HEK293T (cell line): ENCODE data around the gene TMEM11.
"Not testable (repeated sequence)": the region's sequence is repeated elsewhere in the genome, so short reads cannot be mapped to it uniquely, and the experiment has no call there.

ENCODE experiments used
- CTCF ChIA-PET: fragments of 350-600 bp; formaldehyde crosslinking; extraction: SDS; loops from one replicate; lab custom pipeline; 2021; ENCODE audit warnings: antibody characterized with exemption, inconsistent platforms; lab: Yijun Ruan, JAX
- POLR2A ChIA-PET: fragments of 350-600 bp; formaldehyde crosslinking; extraction: SDS; loops from one replicate; lab custom pipeline; 2020; ENCODE audit warnings: antibody characterized with exemption, inconsistent platforms; lab: Yijun Ruan, JAX
- DNase-seq: peaks from one replicate; pipeline ENCODE4 v3.0.0; 2012; ENCODE audit warnings: mixed read lengths; ENCODE audit errors: extremely low spot score
- ARNT ChIP-seq: fragments of 450-650 bp; IDR thresholded peaks from 2 replicates; pipeline ENCODE4 v1.6.1; 2017; ENCODE audit warnings: mild to moderate bottlenecking
- BHLHE40 ChIP-seq: fragments of 450-650 bp; IDR thresholded peaks from 2 replicates; pipeline ENCODE4 v1.6.1; 2016; ENCODE audit warnings: mild to moderate bottlenecking, moderate library complexity, borderline replicate concordance
- CTBP1 ChIP-seq: fragments of 450-650 bp; IDR thresholded peaks from 2 replicates; pipeline ENCODE4 v1.6.1; 2016; ENCODE audit warnings: borderline replicate concordance
- ELF4 ChIP-seq: fragments of 450-650 bp; IDR thresholded peaks from 2 replicates; pipeline ENCODE4 v1.6.1; 2017; ENCODE audit warnings: antibody characterized with exemption
- FOXA1 ChIP-seq: fragments of 450-650 bp; IDR thresholded peaks from 2 replicates; pipeline ENCODE4 v1.6.1; 2016; ENCODE audit warnings: mild to moderate bottlenecking
- FOXK2 ChIP-seq: fragments of 450-650 bp; IDR thresholded peaks from 2 replicates; pipeline ENCODE4 v1.6.1; 2016; ENCODE audit warnings: mild to moderate bottlenecking
- FOXM1 ChIP-seq: fragments of 450-650 bp; IDR thresholded peaks from 2 replicates; pipeline ENCODE4 v1.6.1; 2017; ENCODE audit warnings: mild to moderate bottlenecking, borderline replicate concordance
- HDGF ChIP-seq: fragments of 450-650 bp; IDR thresholded peaks from 2 replicates; pipeline ENCODE4 v1.6.1; 2017; ENCODE audit warnings: antibody characterized with exemption, borderline replicate concordance
- L3MBTL2 ChIP-seq: fragments of 450-650 bp; conservative IDR thresholded peaks from 2 replicates; pipeline ENCODE4 v1.6.1; 2016; ENCODE audit warnings: mild to moderate bottlenecking
- LEF1 ChIP-seq: fragments of 450-650 bp; IDR thresholded peaks from 2 replicates; pipeline ENCODE4 v1.6.1; 2017; ENCODE audit warnings: mild to moderate bottlenecking, borderline replicate concordance
- NFRKB ChIP-seq: fragments of 450-650 bp; IDR thresholded peaks from 2 replicates; pipeline ENCODE4 v1.6.1; 2016; ENCODE audit warnings: mild to moderate bottlenecking, moderate library complexity
- SP1 ChIP-seq: fragments of 450-650 bp; IDR thresholded peaks from 2 replicates; pipeline ENCODE4 v1.6.1; 2017
- SUZ12 ChIP-seq: fragments of 450-650 bp; IDR thresholded peaks from 2 replicates; pipeline ENCODE4 v1.6.1; 2016; ENCODE audit warnings: mild to moderate bottlenecking
- TARDBP ChIP-seq: fragments of 450-650 bp; IDR thresholded peaks from 2 replicates; pipeline ENCODE4 v1.6.1; 2016
- ZNF384 ChIP-seq: fragments of 450-650 bp; IDR thresholded peaks from 2 replicates; pipeline ENCODE4 v1.6.1; 2016
- TF ChIP-seq, protein P1 (sequence below): fragments of 450-650 bp; IDR thresholded peaks from 2 replicates; pipeline ENCODE4 v1.6.1; 2016

Gene TMEM11

GRCh38 chr17:21228111-21228510, 14.2 kb upstream of the TMEM11 start:
- ChIA-PET POLR2A (no interaction called here), CTCF (no interaction called here)
- TF ChIP-seq ELF4 (no peak), NFRKB (no peak), ARNT (no peak), SP1 (no peak), CTBP1 (no peak)
- TF ChIP-seq, protein P1, sequence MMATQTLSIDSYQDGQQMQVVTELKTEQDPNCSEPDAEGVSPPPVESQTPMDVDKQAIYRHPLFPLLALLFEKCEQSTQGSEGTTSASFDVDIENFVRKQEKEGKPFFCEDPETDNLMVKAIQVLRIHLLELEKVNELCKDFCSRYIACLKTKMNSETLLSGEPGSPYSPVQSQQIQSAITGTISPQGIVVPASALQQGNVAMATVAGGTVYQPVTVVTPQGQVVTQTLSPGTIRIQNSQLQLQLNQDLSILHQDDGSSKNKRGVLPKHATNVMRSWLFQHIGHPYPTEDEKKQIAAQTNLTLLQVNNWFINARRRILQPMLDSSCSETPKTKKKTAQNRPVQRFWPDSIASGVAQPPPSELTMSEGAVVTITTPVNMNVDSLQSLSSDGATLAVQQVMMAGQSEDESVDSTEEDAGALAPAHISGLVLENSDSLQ, result no peak
- no peak for DNase-seq

GRCh38 chr17:21227277-21227676, 13.3 kb upstream of the TMEM11 start:
- DNase-seq, CTCF ChIA-PET, POLR2A ChIA-PET: not testable (repeated sequence)

DNA sequence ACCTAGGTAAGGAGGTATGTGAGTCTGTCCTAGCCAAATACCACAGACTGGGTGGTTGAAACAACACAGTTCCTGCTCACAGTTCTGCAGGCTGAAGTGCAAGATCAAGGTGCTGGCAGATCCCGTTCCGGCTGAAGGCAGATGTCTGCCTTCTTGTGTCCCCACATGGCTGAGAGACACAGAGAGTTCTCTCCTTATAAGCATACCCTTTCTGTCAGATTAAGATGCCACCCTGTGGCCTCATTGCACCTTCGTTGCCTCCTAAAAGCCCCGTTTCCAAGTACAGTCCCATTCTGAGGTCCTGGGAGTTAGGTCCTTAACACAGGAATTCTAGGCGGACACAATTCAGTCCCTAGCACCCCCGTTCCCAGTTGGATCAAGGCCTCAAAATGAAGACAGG, 9.1 kb upstream of the TMEM11 start:
- CTCF ChIA-PET, result no interaction called here
- no peak for DNase-seq
- TF ChIP-seq NFRKB, result no peak
- no peak for TF ChIP-seq TARDBP
- no peak for TF ChIP-seq ELF4
- no peak for TF ChIP-seq FOXK2
- no peak for TF ChIP-seq HDGF
- POLR2A ChIA-PET, result no interaction called here

DNA sequence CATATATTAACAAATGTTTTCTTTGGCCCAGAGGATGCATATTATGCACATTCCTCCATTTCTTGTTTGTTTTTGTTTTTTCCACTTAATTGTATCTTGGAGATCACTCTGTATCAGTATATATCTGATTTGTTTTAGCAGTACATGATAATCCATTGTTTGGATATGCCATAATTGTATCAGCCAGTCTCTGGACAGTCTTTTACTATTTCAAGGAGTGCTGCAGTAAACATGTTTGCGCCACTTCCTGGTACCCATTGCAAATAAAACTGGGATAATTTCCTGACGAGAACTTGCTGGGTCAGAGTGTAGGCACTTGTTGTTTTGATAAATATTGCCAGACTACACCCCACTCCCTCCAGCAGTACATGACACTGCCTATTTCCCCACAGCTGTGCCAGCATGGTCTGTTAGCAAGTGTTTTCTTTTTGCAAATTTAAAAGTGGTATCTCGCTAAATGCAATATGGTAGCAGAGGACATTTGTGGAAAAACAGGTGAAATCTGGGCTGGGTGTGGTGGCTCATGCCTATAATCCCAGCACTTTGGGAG, 4.9 kb upstream of the TMEM11 start:
- DNase-seq, result no peak
- ChIA-PET POLR2A (no interaction called here), CTCF (no interaction called here)
- no peak for TF ChIP-seq LEF1
- TF ChIP-seq, protein P1, result no peak

DNA sequence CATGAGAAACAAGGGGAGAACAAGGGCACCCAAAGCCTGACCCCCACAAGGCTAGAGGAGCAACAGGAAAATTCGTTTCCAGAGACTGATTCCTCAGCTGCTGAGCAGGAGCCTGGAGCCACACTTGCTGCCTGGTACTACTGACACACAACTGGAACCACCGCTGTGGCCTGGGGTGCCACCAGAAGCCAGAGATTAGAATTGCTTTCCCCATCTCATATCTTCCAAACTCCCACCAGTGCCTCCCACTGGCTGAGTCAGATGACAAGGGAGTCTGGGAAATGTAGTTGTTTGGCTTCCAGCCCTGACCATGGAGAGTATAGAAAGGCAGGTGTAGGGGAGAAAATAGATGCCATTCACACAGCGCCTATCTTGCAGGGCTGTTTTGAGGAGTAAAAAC, 4.1 kb upstream of the TMEM11 start:
- TF ChIP-seq ARNT (no peak), L3MBTL2 (no peak), TARDBP (no peak), HDGF (no peak)
- peak; percentile 31 for DNase-seq
- CTCF ChIA-PET, result no interaction called here
- POLR2A ChIA-PET, result no interaction called here

- POLR2A ChIA-PET, result no interaction called here
- no peak for DNase-seq
- TF ChIP-seq NFRKB (no peak), FOXK2 (no peak), TARDBP (no peak), ELF4 (no peak), SP1 (no peak), FOXM1 (no peak), BHLHE40 (no peak), L3MBTL2 (no peak), FOXA1 (no peak), CTBP1 (no peak), SUZ12 (no peak), ZNF384 (no peak), ARNT (no peak), LEF1 (no peak), HDGF (no peak)
- TF ChIP-seq, protein P1, result no peak
- CTCF ChIA-PET, result no interaction called here
These were observed 3.4 kb upstream of the TMEM11 start for GRCh38 chr17:21217346-21217745.

DNA sequence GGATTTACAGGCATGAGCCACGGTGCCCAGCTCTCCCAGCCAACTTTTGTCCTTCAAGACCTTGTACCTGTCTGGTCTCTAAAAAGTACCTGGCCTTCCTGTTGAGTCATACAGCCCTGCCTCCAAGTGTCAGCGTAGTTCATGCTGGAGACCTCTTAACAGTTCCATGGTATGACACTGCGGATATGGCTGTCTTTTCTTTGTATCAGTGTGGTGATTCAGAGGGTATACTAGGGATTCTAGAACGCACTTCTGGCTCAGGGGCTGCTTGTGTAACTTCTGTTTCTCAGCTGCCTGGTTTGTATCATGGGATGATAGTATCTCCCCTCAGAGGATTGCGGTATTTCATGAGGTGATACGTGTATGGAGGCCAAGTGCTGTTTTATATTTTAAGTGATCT, 2.0 kb upstream of the TMEM11 start:
- POLR2A ChIA-PET, result interaction anchor here (1.6 kb wide), 1 partner anchor 59 kb away, joined by 4 read pairs; no protein-coding TSS in a partner anchor
- TF ChIP-seq, protein P1, result no peak
- TF ChIP-seq BHLHE40 (no peak), L3MBTL2 (no peak), TARDBP (no peak), SP1 (no peak), FOXK2 (no peak), FOXM1 (no peak)
- DNase-seq, result no peak
- CTCF ChIA-PET, result no interaction called here
